Breast epithelium (tissue), 4 donors: ENCODE data around the gene RIN1. TPM values are rescaled to one million over a fixed set of nuclear protein-coding genes. Genes with fewer than 3 reads are reported as not detected.

Experiments
- DNase-seq, 2 donors: peaks; one replicate each; pipeline ENCODE4 v3.0.0-alpha.2; 2019; ENCODE audit warnings: low spot score in 2 of 2
- H3K27ac ChIP-seq, 2 donors: fragments of 200-600 bp; sonication (generic) in 1 of 2; one replicate each; pipeline ENCODE4 v1.5.1; 2016 to 2019; ENCODE audit warnings: mild to moderate bottlenecking in 1 of 2
- H3K27me3 ChIP-seq, 2 donors: fragments of 200-600 bp; sonication (generic) in 1 of 2; one replicate each; pipeline versions ENCODE4 v1.5.1 to v1.6.0; 2017 to 2019; ENCODE audit warnings: control low read depth in 1 of 2, mild to moderate bottlenecking in 1 of 2
- H3K36me3 ChIP-seq: fragments of 200-600 bp; one replicate; pipeline ENCODE4 v1.5.1; 2019
- H3K4me1 ChIP-seq, 2 donors: fragments of 200-600 bp; sonication (generic); one replicate each; pipeline ENCODE4 v1.5.1; 2016 to 2019; ENCODE audit warnings: control low read depth in 1 of 2
- H3K4me3 ChIP-seq, 3 donors: fragments of 200-600 bp; sonication (generic); 1 replicate in 2 of 3; 2 replicates in 1 of 3; pipeline ENCODE4 v1.5.1; 2016 to 2019; ENCODE audit warnings: mild to moderate bottlenecking in 3 of 3, moderate library complexity in 2 of 3
- H3K9me3 ChIP-seq, 2 donors: fragments of 200-600 bp; sonication (generic) in 1 of 2; one replicate each; pipeline ENCODE4 v1.5.1; 2016 to 2019; ENCODE audit warnings: control low read depth in 1 of 2
- POLR2A ChIP-seq: fragments of 450-650 bp; IDR thresholded peaks from one replicate; pipeline ENCODE4 v1.6.1; 2016; ENCODE audit warnings: antibody characterized with exemption, mild to moderate bottlenecking, moderate library complexity
- POLR2AphosphoS5 ChIP-seq, 3 donors: sonication (generic); formaldehyde crosslinking; IDR thresholded peaks; one replicate each; pipeline ENCODE4 v1.6.1; 2017; ENCODE audit warnings: antibody characterized with exemption in 3 of 3
- intact Hi-C: fragments of 100-400 bp; cut with DNase I; formaldehyde crosslinking; loops from one replicate; pipeline ENCODE4 v1.15.1; 2023; ENCODE audit warnings: low total_unique reads
- total RNA-seq, 3 donors: library from RNA; depleted of rRNA; stranded (reverse); fragments of >200 nt; gene quantifications; one replicate each; pipeline ENCODE4 v1.1.0, GENCODE V29; 2016
- TF ChIP-seq, protein P1 (sequence below), 3 donors: fragments of 450-650 bp; IDR thresholded peaks; one replicate each; pipeline ENCODE4 v1.5.1; 2016 to 2017; ENCODE audit warnings: antibody characterized with exemption in 3 of 3, mild to moderate bottlenecking in 3 of 3, moderate library complexity in 3 of 3

RIN1 gene
- total RNA-seq, 3 donors from 2014 or later, result 3.2 to 6.6 (median 5.2) TPM

DNA sequence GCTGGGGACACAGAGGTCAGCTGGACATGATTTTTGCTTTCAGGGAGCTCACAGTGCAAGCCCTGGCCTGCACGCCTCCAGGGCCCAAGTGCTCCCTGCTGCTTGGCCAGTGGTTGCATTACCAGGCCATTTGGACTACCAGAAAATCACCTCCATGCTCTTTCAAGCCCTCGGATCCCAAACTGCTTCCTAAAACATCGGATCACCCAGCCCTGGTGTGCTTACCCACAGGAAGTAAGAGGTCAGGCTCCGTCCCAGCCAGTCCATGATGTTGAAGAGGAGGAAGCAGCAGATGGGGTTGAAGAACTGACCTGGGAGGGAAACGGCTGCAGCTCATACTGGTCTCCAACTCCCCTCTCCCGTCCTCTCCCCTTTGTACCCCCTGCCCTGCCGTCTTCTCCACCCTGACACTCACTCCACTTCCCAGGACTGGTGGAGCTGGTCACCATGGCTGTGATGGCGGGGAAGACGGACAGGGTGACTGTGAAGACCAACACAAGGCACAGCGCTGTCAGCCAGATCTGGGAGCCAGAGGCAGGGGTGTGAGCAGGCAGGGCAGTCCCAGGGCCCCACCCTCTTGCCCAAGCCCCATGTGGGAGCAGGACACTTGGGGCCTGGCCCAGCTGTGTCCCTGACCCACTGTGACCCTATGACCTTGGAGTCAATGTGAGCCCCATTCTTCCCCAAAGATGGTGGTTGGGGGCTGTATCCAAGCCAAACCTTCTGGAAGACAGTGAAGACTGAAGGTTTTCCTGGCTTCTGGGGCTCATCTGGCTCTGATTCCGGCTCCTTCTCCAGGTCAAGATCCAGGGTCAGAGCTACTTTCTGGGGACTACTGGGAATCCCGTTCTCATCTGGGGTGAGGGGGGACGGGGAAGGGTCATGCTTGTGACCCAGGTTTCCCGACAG, 29.7 kb upstream of the RIN1 start:
- intact Hi-C loops, result no loop called here
- TF ChIP-seq, protein P1, sequence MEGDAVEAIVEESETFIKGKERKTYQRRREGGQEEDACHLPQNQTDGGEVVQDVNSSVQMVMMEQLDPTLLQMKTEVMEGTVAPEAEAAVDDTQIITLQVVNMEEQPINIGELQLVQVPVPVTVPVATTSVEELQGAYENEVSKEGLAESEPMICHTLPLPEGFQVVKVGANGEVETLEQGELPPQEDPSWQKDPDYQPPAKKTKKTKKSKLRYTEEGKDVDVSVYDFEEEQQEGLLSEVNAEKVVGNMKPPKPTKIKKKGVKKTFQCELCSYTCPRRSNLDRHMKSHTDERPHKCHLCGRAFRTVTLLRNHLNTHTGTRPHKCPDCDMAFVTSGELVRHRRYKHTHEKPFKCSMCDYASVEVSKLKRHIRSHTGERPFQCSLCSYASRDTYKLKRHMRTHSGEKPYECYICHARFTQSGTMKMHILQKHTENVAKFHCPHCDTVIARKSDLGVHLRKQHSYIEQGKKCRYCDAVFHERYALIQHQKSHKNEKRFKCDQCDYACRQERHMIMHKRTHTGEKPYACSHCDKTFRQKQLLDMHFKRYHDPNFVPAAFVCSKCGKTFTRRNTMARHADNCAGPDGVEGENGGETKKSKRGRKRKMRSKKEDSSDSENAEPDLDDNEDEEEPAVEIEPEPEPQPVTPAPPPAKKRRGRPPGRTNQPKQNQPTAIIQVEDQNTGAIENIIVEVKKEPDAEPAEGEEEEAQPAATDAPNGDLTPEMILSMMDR (IDR thresholded peaks at IDR 0.05), result no peak
- TF ChIP-seq POLR2A (no peak), POLR2AphosphoS5 (IDR thresholded peaks at IDR 0.05) (no peak)
- H3K4me1 ChIP-seq, result no peaks in the 10 kb centered on the region
- no peak overlapping the region for H3K4me3 ChIP-seq
- no peak for DNase-seq
- no peaks in the 10 kb centered on the region for H3K36me3 ChIP-seq
- H3K9me3 ChIP-seq, result no peaks in the 10 kb centered on the region
- H3K27me3 ChIP-seq, result no peaks in the 10 kb centered on the region
- H3K27ac ChIP-seq, result no peak overlapping the region

DNA sequence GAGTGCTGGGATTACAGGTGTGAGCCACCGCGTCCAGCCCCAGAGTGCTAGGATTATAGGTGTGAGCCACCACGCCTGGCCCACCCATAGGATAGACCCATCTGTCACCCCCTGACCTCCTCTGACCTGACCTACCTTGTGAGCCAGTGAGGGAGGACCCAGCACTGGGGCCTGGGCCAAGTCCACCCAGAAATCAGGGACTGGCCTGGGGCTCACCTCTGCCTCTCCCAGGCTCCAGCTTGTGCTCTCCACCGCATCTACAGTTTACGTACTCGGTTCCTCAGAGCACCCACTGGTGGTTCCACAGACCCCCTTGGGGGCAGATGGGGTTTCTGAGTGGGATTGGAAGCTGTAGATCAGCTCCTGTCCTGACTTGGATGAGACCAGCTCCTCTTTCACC, 28.9 kb upstream of the RIN1 start:
- Histone ChIP-seq H3K27me3 (no peaks in the 10 kb centered on the region), H3K9me3 (no peaks in the 10 kb centered on the region), H3K27ac (no peak overlapping the region), H3K36me3 (no peaks in the 10 kb centered on the region), H3K4me1 (no peaks in the 10 kb centered on the region), H3K4me3 (no peak overlapping the region)
- intact Hi-C loops, result no loop called here
- TF ChIP-seq POLR2AphosphoS5 (IDR thresholded peaks at IDR 0.05), result no peak
- DNase-seq, result no peak

DNA sequence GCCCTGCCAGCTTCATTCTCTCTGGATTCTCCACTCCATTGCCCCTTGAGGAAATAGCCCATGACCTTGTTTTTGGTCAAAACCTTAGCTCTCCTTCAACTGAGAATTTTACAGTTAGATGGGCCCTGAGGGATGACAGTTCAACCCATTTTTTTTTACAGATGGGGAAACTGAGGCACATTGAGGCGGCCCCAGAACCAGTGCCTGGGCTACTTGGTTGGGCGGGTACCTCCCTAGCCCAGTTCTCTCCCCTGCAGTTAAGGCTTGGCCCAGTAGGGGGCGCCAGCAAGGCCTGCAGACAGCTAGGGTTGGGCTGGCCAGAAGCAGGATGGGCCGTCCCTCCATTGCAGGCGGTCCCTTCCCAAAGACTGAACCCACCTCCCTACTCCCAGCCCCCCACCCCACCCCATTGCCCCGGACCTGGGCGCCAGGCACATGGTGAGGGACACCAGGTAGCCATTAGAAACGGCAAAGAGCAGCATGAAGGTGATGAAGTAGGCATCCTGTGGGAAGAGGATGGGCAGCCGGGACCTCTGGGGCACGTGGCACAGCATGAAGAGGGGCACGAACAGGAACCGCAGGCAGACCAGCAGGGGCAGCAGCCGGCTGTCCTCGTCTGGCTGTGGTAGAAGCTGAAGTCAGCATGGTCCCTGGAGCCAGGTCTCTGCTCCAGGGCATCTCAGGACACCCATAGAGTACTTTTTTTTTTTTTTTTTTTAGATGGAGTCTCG, 27.7 kb upstream of the RIN1 start:
- Histone ChIP-seq H3K4me1 (no peaks in the 10 kb centered on the region), H3K4me3 (no peak overlapping the region), H3K9me3 (no peaks in the 10 kb centered on the region), H3K27ac (peak overlapping the region; percentile 36 to 48), H3K27me3 (no peaks in the 10 kb centered on the region), H3K36me3 (no peaks in the 10 kb centered on the region)
- TF ChIP-seq POLR2AphosphoS5 (IDR thresholded peaks at IDR 0.05), result no peak
- TF ChIP-seq, protein P1 (IDR thresholded peaks at IDR 0.05), result peak in 1 of 3 donors; percentile 13
- intact Hi-C loops, result no loop called here
- DNase-seq, result no peak

DNA sequence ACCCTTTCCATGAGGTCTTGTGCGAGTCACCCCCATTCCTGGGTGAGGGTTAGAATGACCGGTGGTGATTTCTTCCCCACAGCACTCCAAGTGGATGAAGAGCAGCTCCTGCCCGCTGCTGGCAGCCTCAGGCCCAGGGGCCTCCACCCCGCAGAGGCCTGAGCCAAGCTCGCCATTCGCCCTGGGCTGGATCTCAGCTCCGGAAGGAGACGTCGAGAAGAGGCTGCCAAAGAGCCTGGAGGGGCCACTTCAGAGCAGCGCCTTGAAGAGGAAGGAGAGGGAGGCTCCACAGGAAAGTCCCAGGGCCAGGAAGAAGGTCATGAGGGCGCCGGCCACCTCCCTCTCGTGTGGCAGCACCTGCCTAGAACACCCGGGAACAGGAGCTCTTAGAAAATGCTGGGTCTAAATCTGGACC, 27.0 kb upstream of the RIN1 start:
- no peak for DNase-seq
- peak overlapping the region; percentile 36 to 48 for H3K27ac ChIP-seq
- no peaks in the 10 kb centered on the region for H3K9me3 ChIP-seq
- H3K27me3 ChIP-seq, result no peaks in the 10 kb centered on the region
- TF ChIP-seq, protein P1 (IDR thresholded peaks at IDR 0.05), result no peak
- TF ChIP-seq POLR2AphosphoS5 (IDR thresholded peaks at IDR 0.05) (no peak), POLR2A (no peak)
- no peaks in the 10 kb centered on the region for H3K36me3 ChIP-seq
- intact Hi-C loops, result no loop called here
- H3K4me1 ChIP-seq, result no peaks in the 10 kb centered on the region
- no peak overlapping the region for H3K4me3 ChIP-seq

DNA sequence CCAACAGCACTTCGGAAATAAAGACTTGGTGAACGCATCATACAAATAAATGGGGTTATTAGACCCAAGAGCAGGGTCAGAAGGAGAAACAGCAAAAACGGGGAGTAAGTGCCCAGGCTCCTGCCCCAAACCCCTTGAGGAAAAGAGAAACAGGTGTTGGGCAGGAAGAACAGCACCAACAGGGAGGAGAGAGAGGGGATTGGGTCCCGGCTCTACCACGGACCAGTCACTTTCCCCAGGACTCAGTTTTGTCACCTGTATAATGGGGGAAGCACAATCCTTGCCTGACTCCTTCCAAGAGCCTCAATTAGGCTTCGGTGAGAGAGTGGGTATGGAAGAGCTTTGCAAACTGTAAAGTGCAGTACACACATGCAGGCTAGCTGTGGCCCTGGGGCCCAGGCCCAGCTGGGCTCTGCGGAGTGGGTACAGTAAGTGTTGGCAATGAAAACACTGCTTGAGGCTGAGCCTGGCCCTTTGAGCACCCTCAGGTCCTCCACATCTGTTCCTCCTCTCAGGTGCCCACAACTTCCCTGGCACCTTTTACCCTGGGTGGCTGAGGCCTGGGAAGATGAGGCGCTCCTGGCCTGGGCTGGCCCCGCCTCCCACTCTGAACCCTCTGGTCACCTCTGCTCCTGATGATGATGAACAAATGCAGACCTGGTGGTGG, 26.4 kb upstream of the RIN1 start:
- Histone ChIP-seq H3K36me3 (no peaks in the 10 kb centered on the region), H3K4me1 (no peaks in the 10 kb centered on the region), H3K9me3 (no peaks in the 10 kb centered on the region), H3K27me3 (no peaks in the 10 kb centered on the region), H3K27ac (peak overlapping the region; percentile 36 to 48), H3K4me3 (no peak overlapping the region)
- intact Hi-C loops, result no loop called here
- DNase-seq, result no peak
- TF ChIP-seq, protein P1 (IDR thresholded peaks at IDR 0.05), result no peak
- no peak for TF ChIP-seq POLR2A
